GM12865 (cell line): ENCODE data around the gene HMGXB3.

Source experiments
- DNase-seq: peaks from one replicate; pipeline ENCODE4 v3.0.0; 2010; ENCODE audit warnings: low read depth
- H3K4me3 ChIP-seq: 2 replicates; pipeline ENCODE4 v1.5.1; 2011; ENCODE audit warnings: mild to moderate bottlenecking, low read depth, low read length, control low read depth
- CTCF ChIP-seq: IDR thresholded peaks from 2 replicates; pipeline ENCODE4 v1.5.1; 2011; ENCODE audit warnings: low read length, control low read depth, low read depth, inconsistent platforms; ENCODE audit not compliant: insufficient read depth; ENCODE audit errors: missing control alignments

Gene HMGXB3

GRCh38 chr5:149999866-150000255 is 678 bp upstream of the HMGXB3 start:
- DNase-seq: no peak
- H3K4me3 ChIP-seq: peak overlapping the region; percentile 66
- no peak for TF ChIP-seq CTCF

GRCh38 chr5:150000990-150001659 is 586 bp downstream of the HMGXB3 start:
- TF ChIP-seq CTCF: no peak
- H3K4me3 ChIP-seq: peak overlapping the region; percentile 66
- DNase-seq: peak; percentile 52

GRCh38 chr5:150001660-150002486 is 1.3 kb downstream of the HMGXB3 start:
- TF ChIP-seq CTCF: peak; percentile 63
- peak; percentile 86 for DNase-seq
- H3K4me3 ChIP-seq: peak overlapping the region; percentile 66

GRCh38 chr5:150006318-150006717 is 5.8 kb downstream of the HMGXB3 start:
- no peak for TF ChIP-seq CTCF
- DNase-seq: no peak
- H3K4me3 ChIP-seq: no peak overlapping the region

GRCh38 chr5:150007050-150007449 is 6.5 kb downstream of the HMGXB3 start:
- no peak overlapping the region for H3K4me3 ChIP-seq
- no peak for DNase-seq
- no peak for TF ChIP-seq CTCF

GRCh38 chr5:150009671-150010387 is 9.3 kb downstream of the HMGXB3 start:
- no peak overlapping the region for H3K4me3 ChIP-seq
- no peak for TF ChIP-seq CTCF
- DNase-seq: no peak
